HG02973 (cell line): ENCODE results near the gene ACTN4.
"Not testable (repeated sequence)": the region's sequence is repeated elsewhere in the genome, so short reads cannot be mapped to it uniquely, and the experiment has no call there.

Experiments
- ATAC-seq: cut with Tn5 transposase; IDR thresholded peaks from one replicate; pipeline ENCODE4 v1.9.1; 2021; ENCODE audit warnings: moderate library complexity; ENCODE audit not compliant: unreplicated experiment

ACTN4 gene

GRCh38 chr19:38760805-38761517, 113.5 kb downstream of the ACTN4 start:
- not testable (repeated sequence) for ATAC-seq

GRCh38 chr19:38761884-38762389, 114.5 kb downstream of the ACTN4 start:
- not testable (repeated sequence) for ATAC-seq

- no peak for ATAC-seq
These were observed 116.4 kb downstream of the ACTN4 start for GRCh38 chr19:38763795-38764220.

GRCh38 chr19:38765214-38765613, 117.8 kb downstream of the ACTN4 start:
- ATAC-seq = no peak

GRCh38 chr19:38766276-38767047, 119.0 kb downstream of the ACTN4 start:
- no peak for ATAC-seq

GRCh38 chr19:38769635-38770211, 122.3 kb downstream of the ACTN4 start:
- peak; percentile 64 for ATAC-seq

- ATAC-seq = not testable (repeated sequence)
These were observed 122.9 kb downstream of the ACTN4 start for GRCh38 chr19:38770228-38770948.

GRCh38 chr19:38770949-38771275, 123.5 kb downstream of the ACTN4 start:
- ATAC-seq = not testable (repeated sequence)

- not testable (repeated sequence) for ATAC-seq
These were observed 124.1 kb downstream of the ACTN4 start for GRCh38 chr19:38771569-38771968.

- no peak for ATAC-seq
These were observed 126.2 kb downstream of the ACTN4 start, which contains the start of gene LGALS7 for GRCh38 chr19:38773469-38774177. Gene LGALS7, minus strand, starts transcription at chr19:38773517. Its CDS starts 25 bp downstream, at chr19:38773492.

- no peak for ATAC-seq
These were observed 126.9 kb downstream of the ACTN4 start for GRCh38 chr19:38774181-38774950.

GRCh38 chr19:38778733-38779132, 131.3 kb downstream of the ACTN4 start:
- ATAC-seq = no peak

GRCh38 chr19:38780443-38780842, 133.0 kb downstream of the ACTN4 start:
- no peak for ATAC-seq

- no peak for ATAC-seq
These were observed 133.6 kb downstream of the ACTN4 start for GRCh38 chr19:38781058-38781457.
